ENCODE results near the gene ABCC6. TPM values are rescaled to one million over a fixed set of nuclear protein-coding genes. Genes with fewer than 3 reads are reported as not detected.

ABCC6 gene
- total and polyA plus RNA-seq, 2 donors (not counting 1 experiment from before 2014, with no cell fraction given) = 0.27 TPM; not detected in 1

DNA sequence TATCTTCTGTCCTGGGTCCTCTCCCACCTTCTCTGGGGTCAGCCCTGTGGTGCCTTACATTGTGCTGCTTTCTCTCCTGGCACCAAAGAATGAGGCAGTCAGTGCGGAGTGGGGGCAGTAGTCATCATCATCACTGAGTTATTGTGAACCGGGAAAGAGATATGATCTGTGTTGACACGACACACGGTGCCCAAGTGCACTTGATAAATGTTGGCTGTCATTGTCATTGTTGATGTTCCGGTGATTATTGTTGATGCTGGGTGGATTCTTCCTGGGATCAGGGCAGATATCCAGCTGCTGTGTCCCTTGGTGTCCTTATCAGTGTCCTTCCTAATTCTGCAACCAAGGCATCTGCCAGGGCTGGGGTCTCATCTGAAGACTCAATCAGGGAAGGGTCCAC, 121.7 kb downstream of the ABCC6 start:
- no peak overlapping the region for H3K4me2 ChIP-seq (replicated peaks; ENCODE audit: low read depth, low read length, poor library complexity, severe bottlenecking)
- intact Hi-C loops (cut with micrococcal nuclease) = no loop called here
- no peaks in the 10 kb centered on the region for H3K9me3 ChIP-seq (ENCODE audit: control extremely low read depth in 1 of 3, control insufficient read depth in 2 of 3, insufficient read depth in 1 of 3, low read length in 2 of 3)
- no peaks in the 10 kb centered on the region for H3K27me3 ChIP-seq (replicated peaks in 1 of 4; ENCODE audit: control extremely low read depth in 1 of 4, control insufficient read depth in 3 of 4, insufficient read depth in 4 of 4, low read length in 3 of 4)
- no peak overlapping the region for H3K9ac ChIP-seq (ENCODE audit: low read length)
- ChIA-PET POLR2A (no interaction called here), CTCF (no interaction called here)
- H2AFZ ChIP-seq (ENCODE audit: insufficient read depth, low read depth, low read length, poor library complexity, severe bottlenecking) = no peak overlapping the region
- H3K79me2 ChIP-seq (ENCODE audit: control insufficient read depth, insufficient read depth, low read length) = no peaks in the 10 kb centered on the region
- DNase-seq = no peak
- peaks cover 12 to 28% of the 10 kb centered on the region in 2 donors for H3K4me1 ChIP-seq (ENCODE audit: control insufficient read depth in 2 of 2, insufficient read depth in 2 of 2, low read length in 2 of 2)
- ATAC-seq (ENCODE audit: low read depth) = no peak
- no peak for TF ChIP-seq EZH2 (IDR thresholded peaks at IDR 0.05; ENCODE audit: borderline replicate concordance, insufficient read depth, low read depth, low read length, poor library complexity, severe bottlenecking)
- TF ChIP-seq, protein P1, sequence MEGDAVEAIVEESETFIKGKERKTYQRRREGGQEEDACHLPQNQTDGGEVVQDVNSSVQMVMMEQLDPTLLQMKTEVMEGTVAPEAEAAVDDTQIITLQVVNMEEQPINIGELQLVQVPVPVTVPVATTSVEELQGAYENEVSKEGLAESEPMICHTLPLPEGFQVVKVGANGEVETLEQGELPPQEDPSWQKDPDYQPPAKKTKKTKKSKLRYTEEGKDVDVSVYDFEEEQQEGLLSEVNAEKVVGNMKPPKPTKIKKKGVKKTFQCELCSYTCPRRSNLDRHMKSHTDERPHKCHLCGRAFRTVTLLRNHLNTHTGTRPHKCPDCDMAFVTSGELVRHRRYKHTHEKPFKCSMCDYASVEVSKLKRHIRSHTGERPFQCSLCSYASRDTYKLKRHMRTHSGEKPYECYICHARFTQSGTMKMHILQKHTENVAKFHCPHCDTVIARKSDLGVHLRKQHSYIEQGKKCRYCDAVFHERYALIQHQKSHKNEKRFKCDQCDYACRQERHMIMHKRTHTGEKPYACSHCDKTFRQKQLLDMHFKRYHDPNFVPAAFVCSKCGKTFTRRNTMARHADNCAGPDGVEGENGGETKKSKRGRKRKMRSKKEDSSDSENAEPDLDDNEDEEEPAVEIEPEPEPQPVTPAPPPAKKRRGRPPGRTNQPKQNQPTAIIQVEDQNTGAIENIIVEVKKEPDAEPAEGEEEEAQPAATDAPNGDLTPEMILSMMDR (IDR thresholded peaks at IDR 0.05) = no peak
- H3K27ac Mint-ChIP-seq = peak overlapping the region; percentile 18
- no peaks in the 10 kb centered on the region for H4K20me1 ChIP-seq (ENCODE audit: control insufficient read depth, insufficient read depth, low read length, poor library complexity, severe bottlenecking)
- WGBS (ENCODE audit: insufficient coverage) = 96% methylated on average over 5 of the region's 5 CpGs
- peaks cover 47% of the 10 kb centered on the region for H3K4me1 Mint-ChIP-seq
- peaks cover 6 to 36% of the 10 kb centered on the region in 2 experiments for H3K36me3 ChIP-seq (replicated peaks in 1 of 2; ENCODE audit: control extremely low read depth in 1 of 2, control insufficient read depth in 1 of 2, extremely low read depth in 1 of 2, insufficient read depth in 2 of 2, low read length in 1 of 2)
- H3K4me3 ChIP-seq (ENCODE audit: control extremely low read depth in 1 of 5, extremely low read depth in 1 of 5, insufficient read depth in 1 of 5, low read depth in 2 of 5, low read length in 4 of 5) = no peak overlapping the region
- no peaks in the 10 kb centered on the region for H3K27me3 Mint-ChIP-seq
- H3K9me3 Mint-ChIP-seq (ENCODE audit: insufficient read depth) = no peaks in the 10 kb centered on the region
- no peak overlapping the region for H3K27ac ChIP-seq (ENCODE audit: low read length in 2 of 2)
- peak overlapping the region; percentile 1 for H3K4me3 Mint-ChIP-seq

DNA sequence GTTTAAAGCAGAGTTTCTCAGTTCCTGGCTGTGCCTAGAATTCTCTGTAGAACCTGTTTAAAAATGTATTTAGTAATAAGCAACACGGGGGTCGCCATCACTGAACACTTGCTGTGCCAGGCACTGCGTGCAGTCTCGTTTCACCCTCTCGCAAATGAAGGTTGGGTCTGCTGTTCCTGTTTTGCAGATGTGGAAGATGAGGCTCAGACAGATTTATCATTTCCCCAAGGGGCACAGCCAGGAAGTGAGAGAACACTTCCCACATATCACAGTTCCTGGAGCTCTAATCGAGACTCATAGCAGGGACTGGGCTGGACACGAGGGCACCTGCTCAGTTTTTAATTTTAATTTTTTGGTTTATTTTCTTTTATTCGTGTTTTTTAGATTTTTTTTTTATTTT, 122.7 kb downstream of the ABCC6 start:
- Histone ChIP-seq H3K27ac (ENCODE audit: low read length in 2 of 2) (peak overlapping the region in 1 of 2 donors; percentile 10), H3K79me2 (ENCODE audit: control insufficient read depth, insufficient read depth, low read length) (no peaks in the 10 kb centered on the region), H3K9me3 (ENCODE audit: control extremely low read depth in 1 of 3, control insufficient read depth in 2 of 3, insufficient read depth in 1 of 3, low read length in 2 of 3) (no peaks in the 10 kb centered on the region), H2AFZ (ENCODE audit: insufficient read depth, low read depth, low read length, poor library complexity, severe bottlenecking) (no peak overlapping the region), H3K9ac (ENCODE audit: low read length) (peak overlapping the region; percentile 35), H3K4me2 (replicated peaks; ENCODE audit: low read depth, low read length, poor library complexity, severe bottlenecking) (peak overlapping the region; percentile 52), H3K27me3 (replicated peaks in 1 of 4; ENCODE audit: control extremely low read depth in 1 of 4, control insufficient read depth in 3 of 4, insufficient read depth in 4 of 4, low read length in 3 of 4) (no peaks in the 10 kb centered on the region), H3K4me1 (ENCODE audit: control insufficient read depth in 2 of 2, insufficient read depth in 2 of 2, low read length in 2 of 2) (peaks cover 12 to 24% of the 10 kb centered on the region in 2 donors), H3K36me3 (replicated peaks in 1 of 2; ENCODE audit: control extremely low read depth in 1 of 2, control insufficient read depth in 1 of 2, extremely low read depth in 1 of 2, insufficient read depth in 2 of 2, low read length in 1 of 2) (peaks cover 4 to 35% of the 10 kb centered on the region in 2 experiments), H3K4me3 (ENCODE audit: control extremely low read depth in 1 of 5, extremely low read depth in 1 of 5, insufficient read depth in 1 of 5, low read depth in 2 of 5, low read length in 4 of 5) (peak overlapping the region in 1 of 5 experiments; percentile 24), H4K20me1 (ENCODE audit: control insufficient read depth, insufficient read depth, low read length, poor library complexity, severe bottlenecking) (no peaks in the 10 kb centered on the region)
- ChIA-PET CTCF (no interaction called here), POLR2A (no interaction called here)
- peak; percentile 63 for ATAC-seq (ENCODE audit: low read depth)
- WGBS (ENCODE audit: insufficient coverage) = 30% methylated on average over 2 of the region's 8 CpGs
- Mint-ChIP-seq H3K4me3 (peak overlapping the region; percentile 49), H3K4me1 (peaks cover 48% of the 10 kb centered on the region), H3K27me3 (no peaks in the 10 kb centered on the region), H3K27ac (peak overlapping the region; percentile 68), H3K9me3 (ENCODE audit: insufficient read depth) (no peaks in the 10 kb centered on the region)
- intact Hi-C loops (cut with micrococcal nuclease) = no loop called here
- peak; percentile 27 for DNase-seq
- TF ChIP-seq EZH2 (IDR thresholded peaks at IDR 0.05; ENCODE audit: borderline replicate concordance, insufficient read depth, low read depth, low read length, poor library complexity, severe bottlenecking) = no peak
- TF ChIP-seq, protein P1 (IDR thresholded peaks at IDR 0.05) = no peak
